HepG2 (cell line): Measurements from ENCODE around the gene ATR. TPM values are rescaled to one million over a fixed set of nuclear protein-coding genes. Genes with fewer than 3 reads are reported as not detected.

Experiments used
- CCDC6 ChIP-seq: sonication (generic); formaldehyde crosslinking; IDR thresholded peaks from 2 replicates; pipeline ENCODE4 v1.8.1; 2022; ENCODE audit warnings: mild to moderate bottlenecking, missing genetic modification reagents, moderate library complexity
- DNMT3B ChIP-seq: conservative IDR thresholded peaks from 2 replicates; pipeline ENCODE4 v1.6.1; 2016; ENCODE audit warnings: missing biosample characterization, control low read depth
- FOXK1 ChIP-seq: sonication (generic); formaldehyde crosslinking; IDR thresholded peaks from 2 replicates; pipeline ENCODE4 v1.4.0; 2020; ENCODE audit warnings: low read depth, missing genetic modification reagents, borderline replicate concordance
- HNF4A ChIP-seq: sonication (generic); formaldehyde crosslinking; IDR thresholded peaks from 2 replicates; pipeline ENCODE4 v1.4.0; 2020; ENCODE audit warnings: missing genetic modification reagents
- PAWR ChIP-seq: sonication (generic); formaldehyde crosslinking; IDR thresholded peaks from 2 replicates; pipeline ENCODE4 v1.4.0; 2020; ENCODE audit warnings: missing genetic modification reagents, mild to moderate bottlenecking, borderline replicate concordance
- RNF2 ChIP-seq: fragments of 450-650 bp; conservative IDR thresholded peaks from 2 replicates; pipeline ENCODE4 v1.6.1; 2016; ENCODE audit warnings: low read depth
- TARDBP ChIP-seq: sonication (generic); formaldehyde crosslinking; IDR thresholded peaks from 2 replicates; pipeline ENCODE4 v1.8.0; 2022; ENCODE audit warnings: mild to moderate bottlenecking, missing genetic modification reagents
- ZNF501 ChIP-seq: sonication (generic); formaldehyde crosslinking; IDR thresholded peaks from 2 replicates; pipeline ENCODE4 v1.5.1; 2020; ENCODE audit warnings: mild to moderate bottlenecking, moderate library complexity, missing genetic modification reagents
- polyA plus RNA-seq, 8 experiments: library from polyadenylated mRNA; depleted of rRNA in 3 of 8; stranded (reverse) in 7 of 8; unstranded in 1 of 8; fragments of >200 nt; fragmentation: Illumina TruSeq in 4 of 8; extraction: Trizol in 4 of 8; gene quantifications; 2 replicates each; pipeline versions ENCODE4 v1.2.1 to v1.2.3, GENCODE V29; 2011 to 2016; ENCODE audit warnings: low read depth in 4 of 8, missing spikeins in 1 of 8, mixed read lengths in 1 of 8; ENCODE audit not compliant: insufficient read depth in 1 of 8
- total RNA-seq, 5 experiments: library from RNA; depleted of rRNA; stranded (reverse); fragments of >200 nt; fragmentation: Illumina TruSeq; extraction: Trizol; gene quantifications; 2 replicates each; pipeline ENCODE4 v1.2.3, GENCODE V29; 2016; ENCODE audit warnings: low read depth in 1 of 5
- TF ChIP-seq, protein P1 (sequence below): sonication (generic); formaldehyde crosslinking; IDR thresholded peaks from 2 replicates; pipeline ENCODE4 v1.9.0; 2021; ENCODE audit warnings: mild to moderate bottlenecking, missing genetic modification reagents
- TF ChIP-seq, protein P2 (sequence below): sonication (generic); formaldehyde crosslinking; IDR thresholded peaks from 2 replicates; pipeline ENCODE4 v1.5.1; 2020; ENCODE audit warnings: mild to moderate bottlenecking, missing genetic modification reagents, borderline replicate concordance
- TF ChIP-seq, protein P3 (sequence below): sonication (generic); formaldehyde crosslinking; IDR thresholded peaks from 2 replicates; pipeline ENCODE4 v1.5.1; 2020; ENCODE audit warnings: missing genetic modification reagents, mild to moderate bottlenecking, borderline replicate concordance

ATR gene
- total and polyA plus RNA-seq, 2 of the 13 experiments (the other 11 are each of a cell fraction or from before 2014, with no cell fraction given): 6.6 to 17.0 TPM

DNA sequence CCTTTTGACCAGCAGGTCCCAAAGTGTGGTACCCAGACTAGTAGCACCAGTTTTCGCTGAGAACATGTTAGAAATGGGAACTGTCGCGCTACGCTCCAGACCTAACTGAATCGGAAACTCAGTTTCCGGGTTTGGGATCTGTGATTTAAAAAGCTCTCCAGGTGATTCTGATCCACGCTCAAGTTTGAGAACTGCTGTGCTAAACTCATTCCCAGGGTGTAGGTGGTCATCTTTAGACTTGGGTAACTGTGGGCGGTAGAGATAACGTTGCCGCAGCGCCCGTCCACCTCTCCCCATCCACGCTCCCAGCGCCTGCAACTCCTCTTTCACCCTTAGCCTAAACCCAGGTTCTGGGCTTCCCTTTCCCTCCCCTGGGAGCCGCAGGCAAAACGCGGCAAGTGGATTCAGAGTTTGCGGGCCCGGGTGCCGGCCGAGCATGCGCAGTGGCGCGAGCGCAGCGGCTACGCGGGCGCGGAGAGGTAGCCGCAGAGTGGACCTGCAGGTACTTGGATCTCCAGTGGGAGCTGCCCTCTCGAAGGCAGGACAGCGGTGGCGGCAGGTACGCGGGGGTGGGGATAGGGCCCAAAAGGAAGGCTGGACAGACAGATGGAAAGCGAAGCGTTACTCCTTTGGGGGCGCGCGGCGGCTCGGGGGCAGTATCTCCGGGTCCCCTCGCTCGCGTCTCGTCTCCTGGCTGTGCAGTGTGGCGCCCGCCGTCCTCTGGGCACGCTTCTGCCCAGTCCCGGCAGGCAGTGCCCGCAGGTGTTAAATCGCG, 17.6 kb upstream of the ATR start, which contains the start of gene PLS1 (continued):
- TF ChIP-seq, protein P1, sequence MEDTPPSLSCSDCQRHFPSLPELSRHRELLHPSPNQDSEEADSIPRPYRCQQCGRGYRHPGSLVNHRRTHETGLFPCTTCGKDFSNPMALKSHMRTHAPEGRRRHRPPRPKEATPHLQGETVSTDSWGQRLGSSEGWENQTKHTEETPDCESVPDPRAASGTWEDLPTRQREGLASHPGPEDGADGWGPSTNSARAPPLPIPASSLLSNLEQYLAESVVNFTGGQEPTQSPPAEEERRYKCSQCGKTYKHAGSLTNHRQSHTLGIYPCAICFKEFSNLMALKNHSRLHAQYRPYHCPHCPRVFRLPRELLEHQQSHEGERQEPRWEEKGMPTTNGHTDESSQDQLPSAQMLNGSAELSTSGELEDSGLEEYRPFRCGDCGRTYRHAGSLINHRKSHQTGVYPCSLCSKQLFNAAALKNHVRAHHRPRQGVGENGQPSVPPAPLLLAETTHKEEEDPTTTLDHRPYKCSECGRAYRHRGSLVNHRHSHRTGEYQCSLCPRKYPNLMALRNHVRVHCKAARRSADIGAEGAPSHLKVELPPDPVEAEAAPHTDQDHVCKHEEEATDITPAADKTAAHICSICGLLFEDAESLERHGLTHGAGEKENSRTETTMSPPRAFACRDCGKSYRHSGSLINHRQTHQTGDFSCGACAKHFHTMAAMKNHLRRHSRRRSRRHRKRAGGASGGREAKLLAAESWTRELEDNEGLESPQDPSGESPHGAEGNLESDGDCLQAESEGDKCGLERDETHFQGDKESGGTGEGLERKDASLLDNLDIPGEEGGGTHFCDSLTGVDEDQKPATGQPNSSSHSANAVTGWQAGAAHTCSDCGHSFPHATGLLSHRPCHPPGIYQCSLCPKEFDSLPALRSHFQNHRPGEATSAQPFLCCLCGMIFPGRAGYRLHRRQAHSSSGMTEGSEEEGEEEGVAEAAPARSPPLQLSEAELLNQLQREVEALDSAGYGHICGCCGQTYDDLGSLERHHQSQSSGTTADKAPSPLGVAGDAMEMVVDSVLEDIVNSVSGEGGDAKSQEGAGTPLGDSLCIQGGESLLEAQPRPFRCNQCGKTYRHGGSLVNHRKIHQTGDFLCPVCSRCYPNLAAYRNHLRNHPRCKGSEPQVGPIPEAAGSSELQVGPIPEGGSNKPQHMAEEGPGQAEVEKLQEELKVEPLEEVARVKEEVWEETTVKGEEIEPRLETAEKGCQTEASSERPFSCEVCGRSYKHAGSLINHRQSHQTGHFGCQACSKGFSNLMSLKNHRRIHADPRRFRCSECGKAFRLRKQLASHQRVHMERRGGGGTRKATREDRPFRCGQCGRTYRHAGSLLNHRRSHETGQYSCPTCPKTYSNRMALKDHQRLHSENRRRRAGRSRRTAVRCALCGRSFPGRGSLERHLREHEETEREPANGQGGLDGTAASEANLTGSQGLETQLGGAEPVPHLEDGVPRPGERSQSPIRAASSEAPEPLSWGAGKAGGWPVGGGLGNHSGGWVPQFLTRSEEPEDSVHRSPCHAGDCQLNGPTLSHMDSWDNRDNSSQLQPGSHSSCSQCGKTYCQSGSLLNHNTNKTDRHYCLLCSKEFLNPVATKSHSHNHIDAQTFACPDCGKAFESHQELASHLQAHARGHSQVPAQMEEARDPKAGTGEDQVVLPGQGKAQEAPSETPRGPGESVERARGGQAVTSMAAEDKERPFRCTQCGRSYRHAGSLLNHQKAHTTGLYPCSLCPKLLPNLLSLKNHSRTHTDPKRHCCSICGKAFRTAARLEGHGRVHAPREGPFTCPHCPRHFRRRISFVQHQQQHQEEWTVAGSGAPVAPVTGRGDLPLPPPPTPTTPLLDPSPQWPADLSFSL (CRISPR knock-in tag): no peak
- TF ChIP-seq, protein P2, sequence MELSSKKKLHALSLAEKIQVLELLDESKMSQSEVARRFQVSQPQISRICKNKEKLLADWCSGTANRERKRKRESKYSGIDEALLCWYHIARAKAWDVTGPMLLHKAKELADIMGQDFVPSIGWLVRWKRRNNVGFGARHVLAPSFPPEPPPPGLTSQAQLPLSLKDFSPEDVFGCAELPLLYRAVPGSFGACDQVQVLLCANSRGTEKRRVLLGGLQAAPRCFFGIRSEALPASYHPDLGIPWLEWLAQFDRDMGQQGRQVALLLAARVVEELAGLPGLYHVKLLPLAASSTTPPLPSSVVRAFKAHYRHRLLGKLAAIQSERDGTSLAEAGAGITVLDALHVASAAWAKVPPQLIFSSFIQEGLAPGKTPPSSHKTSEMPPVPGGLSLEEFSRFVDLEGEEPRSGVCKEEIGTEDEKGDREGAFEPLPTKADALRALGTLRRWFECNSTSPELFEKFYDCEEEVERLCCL (CRISPR knock-in tag): peak; percentile 69; the same call in 1 of the 2 replicates
- TF ChIP-seq DNMT3B (CRISPR knock-in tag) (0 out of 2 replicates have a peak, but pooled peaks have one; percentile 22), FOXK1 (CRISPR knock-in tag) (peak; percentile 67; the same call in 1 of the 2 replicates), RNF2 (peak; percentile 51; the same call in 1 of the 2 replicates), PAWR (no peak), HNF4A (CRISPR knock-in tag) (no peak; the same call in 1 of the 2 replicates), CCDC6 (CRISPR knock-in tag) (peak; percentile 10; the same call in 1 of the 2 replicates), ZNF501 (peak; percentile 97), TARDBP (peak; percentile 97)
- TF ChIP-seq, protein P3, sequence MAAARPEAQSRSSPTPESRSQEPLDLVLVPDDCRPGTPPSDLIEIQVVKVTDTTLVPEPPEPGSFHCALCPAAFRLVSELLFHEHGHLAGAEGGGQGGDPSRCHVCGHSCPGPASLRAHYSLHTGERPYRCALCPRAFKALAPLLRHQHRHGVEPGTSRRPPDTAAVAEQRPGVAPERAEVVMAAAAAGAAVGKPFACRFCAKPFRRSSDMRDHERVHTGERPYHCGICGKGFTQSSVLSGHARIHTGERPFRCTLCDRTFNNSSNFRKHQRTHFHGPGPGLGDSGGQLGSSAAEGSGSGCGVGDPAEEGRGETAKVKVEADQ (CRISPR knock-in tag): peak; percentile 82; the same call in 1 of the 2 replicates
